CD8-positive, alpha-beta memory T cell (primary cell): ENCODE measurements around the gene ZFAND3. TPM values are rescaled to one million over a fixed set of nuclear protein-coding genes. Genes with fewer than 3 reads are reported as not detected.

Source experiments
- CTCF ChIA-PET: fragments of 350-600 bp; sonication (Branson Sonifier 250); formaldehyde crosslinking; loops from one replicate; lab custom pipeline; 2021; ENCODE audit warnings: antibody characterized with exemption; lab: Charles Lee
- POLR2A ChIA-PET: fragments of 350-600 bp; sonication (Branson Sonifier 250); formaldehyde crosslinking; loops from one replicate; lab custom pipeline; 2021; ENCODE audit warnings: antibody characterized with exemption; lab: Charles Lee
- DNase-seq, 5 donors: peaks; one replicate each; pipeline versions ENCODE4 v3.0.0 to v3.0.0-alpha.2; 2020 to 2022; ENCODE audit warnings: mixed read lengths in 1 of 5
- H3K27ac ChIP-seq: one replicate; pipeline ENCODE4 v1.7.0; 2013; ENCODE audit warnings: low read depth, mild to moderate bottlenecking, low read length, moderate library complexity
- H3K27me3 ChIP-seq: 2 replicates; pipeline ENCODE4 v1.7.0; 2013; ENCODE audit warnings: low read length, mild to moderate bottlenecking; ENCODE audit not compliant: insufficient read depth, poor library complexity, severe bottlenecking
- H3K36me3 ChIP-seq: 2 replicates; pipeline ENCODE4 v1.7.0; 2013; ENCODE audit warnings: mild to moderate bottlenecking, low read length, moderate library complexity; ENCODE audit not compliant: insufficient read depth
- H3K4me1 ChIP-seq: 2 replicates; pipeline ENCODE4 v1.7.0; 2013; ENCODE audit warnings: mild to moderate bottlenecking, low read length, moderate library complexity; ENCODE audit not compliant: insufficient read depth
- H3K4me3 ChIP-seq: 2 replicates; pipeline ENCODE4 v1.7.0; 2013; ENCODE audit warnings: mild to moderate bottlenecking, low read length
- H3K9me3 ChIP-seq: 2 replicates; pipeline ENCODE4 v1.7.0; 2013; ENCODE audit warnings: mild to moderate bottlenecking, low read length
- H3K27ac Mint-ChIP-seq, 8 donors: one replicate each; pipeline ENCODE4 v1.8.0; 2020 to 2021; ENCODE audit warnings: mixed read lengths in 8 of 8, mild to moderate bottlenecking in 6 of 8, inconsistent platforms in 3 of 8, moderate library complexity in 3 of 8
- H3K27me3 Mint-ChIP-seq, 2 donors: one replicate each; pipeline ENCODE4 v1.8.0; 2020 to 2021; ENCODE audit warnings: mixed read lengths in 2 of 2, mild to moderate bottlenecking in 1 of 2, moderate library complexity in 1 of 2
- H3K36me3 Mint-ChIP-seq, 3 donors: one replicate each; pipeline ENCODE4 v1.8.0; 2020 to 2021; ENCODE audit warnings: mixed read lengths in 3 of 3, inconsistent platforms in 1 of 3, mild to moderate bottlenecking in 1 of 3
- H3K4me1 Mint-ChIP-seq, 3 donors: one replicate each; pipeline ENCODE4 v1.8.0; 2020 to 2021; ENCODE audit warnings: mixed read lengths in 3 of 3, inconsistent platforms in 1 of 3, mild to moderate bottlenecking in 1 of 3
- H3K4me3 Mint-ChIP-seq, 7 donors: one replicate each; pipeline ENCODE4 v1.8.0; 2020 to 2021; ENCODE audit warnings: mixed read lengths in 7 of 7, mild to moderate bottlenecking in 6 of 7, moderate library complexity in 4 of 7, inconsistent platforms in 2 of 7
- H3K9me3 Mint-ChIP-seq, 5 donors: one replicate each; pipeline ENCODE4 v1.8.0; 2020 to 2022; ENCODE audit warnings: mixed read lengths in 5 of 5, mild to moderate bottlenecking in 3 of 5, moderate library complexity in 2 of 5, inconsistent platforms in 1 of 5
- polyA plus RNA-seq: library from polyadenylated mRNA; unstranded; fragments of 300-500 nt; fragmentation: Illumina TruSeq; gene quantifications from one replicate; pipeline ENCODE4 v1.2.3, GENCODE V29; 2021
- total RNA-seq, 2 experiments: library from RNA; stranded (reverse); gene quantifications; one replicate each; pipeline ENCODE4 v1.2.3, GENCODE V29; 2021

ZFAND3 gene
- total and polyA plus RNA-seq, 3 experiments from 2014 or later: 5.2 to 29.4 (median 29.1) TPM

DNA sequence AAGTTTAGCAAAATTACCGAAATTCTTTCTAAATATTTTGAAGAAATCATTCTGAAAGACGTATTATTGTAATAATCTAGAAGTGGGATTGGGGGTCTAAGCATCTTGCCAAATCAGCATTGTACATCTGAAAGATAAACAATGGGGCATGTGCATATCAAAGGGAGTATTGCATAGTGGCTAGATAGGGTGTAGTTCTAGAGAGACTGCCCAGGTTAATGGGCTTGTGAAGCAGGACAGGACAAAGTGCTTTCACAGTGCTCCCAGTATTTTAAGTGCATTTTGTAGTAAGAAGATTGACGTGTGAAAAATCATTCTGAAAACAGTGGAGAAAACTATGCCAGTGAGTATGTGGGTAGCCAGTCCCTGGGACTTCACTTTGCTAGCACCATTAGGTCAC lies 236.8 kb downstream of the ZFAND3 start:
- POLR2A ChIA-PET: no interaction called here

DNA sequence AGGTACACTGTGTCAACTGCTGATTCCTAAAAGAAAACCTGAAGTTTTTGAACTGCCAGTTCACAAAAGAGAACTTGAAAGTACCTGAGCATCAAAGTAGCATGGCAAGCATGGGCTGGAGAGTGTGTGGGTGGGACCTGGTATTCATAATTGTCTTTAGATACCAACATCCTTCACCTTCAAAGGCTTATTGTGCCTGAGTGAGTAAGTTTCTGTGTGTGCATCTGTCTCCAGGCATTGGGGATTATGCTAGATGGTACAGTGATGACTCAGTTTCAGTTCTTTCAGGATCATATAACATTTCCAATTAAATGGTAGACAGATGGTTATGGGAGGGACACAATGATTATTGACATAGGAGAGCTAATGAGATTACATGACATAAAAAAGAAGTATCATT lies 238.5 kb downstream of the ZFAND3 start:
- Mint-ChIP-seq H3K4me3 (no peak overlapping the region), H3K27me3 (peaks cover 0 to 1% of the 10 kb centered on the region in 2 donors), H3K4me1 (peaks cover 21 to 38% (median 35%) of the 10 kb centered on the region in 3 donors), H3K36me3 (peaks cover 6 to 20% (median 10%) of the 10 kb centered on the region in 3 donors), H3K9me3 (no peaks in the 10 kb centered on the region), H3K27ac (peak overlapping the region in 3 of 8 donors; percentile 19 to 44 (median 22))
- Histone ChIP-seq H3K36me3 (peaks cover 9% of the 10 kb centered on the region), H3K9me3 (no peaks in the 10 kb centered on the region), H3K4me3 (no peak overlapping the region), H3K27me3 (no peaks in the 10 kb centered on the region), H3K4me1 (no peaks in the 10 kb centered on the region), H3K27ac (no peak overlapping the region)
- DNase-seq: peak in 1 of 5 donors; percentile 18
- ChIA-PET CTCF (no interaction called here), POLR2A (no interaction called here)

More for the DNA sequence above, 236.8 kb downstream of the ZFAND3 start:
- CTCF ChIA-PET: no interaction called here
- Histone ChIP-seq H3K27ac (no peak overlapping the region), H3K27me3 (no peaks in the 10 kb centered on the region), H3K9me3 (no peaks in the 10 kb centered on the region), H3K36me3 (no peaks in the 10 kb centered on the region), H3K4me1 (no peaks in the 10 kb centered on the region), H3K4me3 (no peak overlapping the region)
- Mint-ChIP-seq H3K27ac (peak overlapping the region in 1 of 8 donors; percentile 33), H3K27me3 (peaks cover 0 to 1% of the 10 kb centered on the region in 2 donors), H3K4me3 (no peak overlapping the region), H3K36me3 (peaks cover 0 to 4% (median 3%) of the 10 kb centered on the region in 3 donors), H3K9me3 (no peaks in the 10 kb centered on the region), H3K4me1 (peaks cover 28 to 51% (median 48%) of the 10 kb centered on the region in 3 donors)
- no peak for DNase-seq

DNA sequence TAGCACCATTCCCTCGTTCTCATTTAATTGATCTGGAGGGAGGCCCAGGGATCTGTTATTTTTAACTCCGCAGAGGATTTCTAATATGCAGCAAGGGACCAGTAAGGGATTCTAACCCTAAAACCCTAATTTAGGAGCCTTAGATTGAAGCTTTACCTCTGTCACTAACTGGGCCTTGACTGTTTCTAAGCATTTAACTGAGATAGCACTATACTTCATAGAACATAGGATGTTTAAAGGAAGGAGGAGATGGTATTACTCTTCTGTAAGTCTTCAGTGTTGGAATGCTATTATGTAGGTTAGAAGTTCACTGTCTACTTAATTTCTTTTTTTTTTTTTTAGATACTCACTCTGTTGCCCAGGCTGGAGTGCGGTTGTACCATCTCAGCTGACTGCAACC lies 242.5 kb downstream of the ZFAND3 start:
- no peaks in the 10 kb centered on the region for H3K27me3 ChIP-seq
- peaks cover 15% of the 10 kb centered on the region for H3K36me3 ChIP-seq
- ChIA-PET CTCF (no interaction called here), POLR2A (no interaction called here)
- H3K9me3 Mint-ChIP-seq: no peaks in the 10 kb centered on the region
- peaks cover 19 to 32% (median 31%) of the 10 kb centered on the region in 3 donors for H3K4me1 Mint-ChIP-seq
- peaks cover 16 to 50% (median 22%) of the 10 kb centered on the region in 3 donors for H3K36me3 Mint-ChIP-seq
- no peak for DNase-seq
- no peaks in the 10 kb centered on the region for H3K9me3 ChIP-seq
- H3K27ac ChIP-seq: no peak overlapping the region
- H3K4me3 Mint-ChIP-seq: no peak overlapping the region
- no peak overlapping the region for H3K27ac Mint-ChIP-seq
- no peaks in the 10 kb centered on the region for H3K4me1 ChIP-seq
- H3K4me3 ChIP-seq: no peak overlapping the region
- peaks cover 0 to 1% of the 10 kb centered on the region in 2 donors for H3K27me3 Mint-ChIP-seq

DNA sequence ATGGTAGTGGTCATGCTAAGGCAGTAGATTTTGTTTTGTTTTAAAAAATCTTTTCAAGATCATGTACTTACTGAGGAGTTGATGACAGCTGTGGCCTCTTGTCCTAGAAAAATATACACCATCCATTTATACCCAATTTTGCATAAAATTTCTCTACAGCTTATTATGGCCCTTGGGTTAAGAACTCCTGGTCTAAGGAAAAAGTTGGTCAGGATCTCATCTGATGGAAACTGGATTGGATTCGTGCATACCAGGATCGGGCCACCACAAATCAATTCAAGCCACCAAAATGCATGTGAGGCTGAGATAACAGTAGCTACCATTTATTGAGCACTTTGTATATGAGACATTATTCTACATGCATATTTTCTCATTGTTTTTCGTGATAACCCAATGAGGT lies 244.4 kb downstream of the ZFAND3 start:
- H3K4me3 ChIP-seq: no peak overlapping the region
- CTCF ChIA-PET: no interaction called here
- no peak overlapping the region for H3K27ac ChIP-seq
- H3K36me3 Mint-ChIP-seq: peaks cover 16 to 52% (median 22%) of the 10 kb centered on the region in 3 donors
- H3K4me3 Mint-ChIP-seq: no peak overlapping the region
- H3K4me1 ChIP-seq: no peaks in the 10 kb centered on the region
- H3K4me1 Mint-ChIP-seq: peaks cover 11 to 38% (median 31%) of the 10 kb centered on the region in 3 donors
- no peak overlapping the region for H3K27ac Mint-ChIP-seq
- POLR2A ChIA-PET: no interaction called here
- no peaks in the 10 kb centered on the region for H3K27me3 ChIP-seq
- no peaks in the 10 kb centered on the region for H3K9me3 Mint-ChIP-seq
- DNase-seq: no peak
- H3K36me3 ChIP-seq: peaks cover 15% of the 10 kb centered on the region
- H3K27me3 Mint-ChIP-seq: peaks cover 0 to 1% of the 10 kb centered on the region in 2 donors
- no peaks in the 10 kb centered on the region for H3K9me3 ChIP-seq

DNA sequence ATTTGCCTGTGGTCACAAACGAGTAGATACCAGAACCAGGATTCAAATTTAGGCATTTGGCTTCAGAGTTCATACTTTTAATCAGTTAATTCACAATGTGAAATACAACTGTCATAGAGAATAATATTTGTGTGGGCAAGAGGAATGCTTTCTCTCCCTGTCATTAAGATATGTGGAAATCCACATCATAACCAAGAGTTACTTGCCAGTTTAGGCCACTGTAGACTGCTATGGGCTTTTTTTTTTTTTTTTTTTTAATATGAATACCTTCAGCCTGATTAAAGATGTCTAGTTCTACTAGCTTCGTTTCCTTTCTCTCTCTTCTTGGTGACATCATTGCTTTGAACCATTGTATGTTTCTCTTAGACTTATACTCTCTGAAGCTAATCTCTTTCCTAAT lies 244.9 kb downstream of the ZFAND3 start:
- ChIA-PET CTCF (no interaction called here), POLR2A (interaction anchor here (0.6 kb wide), 1 partner anchor 42 kb away, joined by 5 read pairs; no protein-coding TSS in a partner anchor)
- Histone ChIP-seq H3K27me3 (no peaks in the 10 kb centered on the region), H3K9me3 (no peaks in the 10 kb centered on the region), H3K4me3 (no peak overlapping the region), H3K36me3 (peaks cover 15% of the 10 kb centered on the region), H3K27ac (no peak overlapping the region), H3K4me1 (no peaks in the 10 kb centered on the region)
- Mint-ChIP-seq H3K9me3 (no peaks in the 10 kb centered on the region), H3K27ac (no peak overlapping the region), H3K36me3 (peaks cover 16 to 52% (median 22%) of the 10 kb centered on the region in 3 donors), H3K4me1 (peaks cover 12 to 42% (median 35%) of the 10 kb centered on the region in 3 donors), H3K4me3 (no peak overlapping the region), H3K27me3 (peaks cover 0 to 1% of the 10 kb centered on the region in 2 donors)
- no peak for DNase-seq

DNA sequence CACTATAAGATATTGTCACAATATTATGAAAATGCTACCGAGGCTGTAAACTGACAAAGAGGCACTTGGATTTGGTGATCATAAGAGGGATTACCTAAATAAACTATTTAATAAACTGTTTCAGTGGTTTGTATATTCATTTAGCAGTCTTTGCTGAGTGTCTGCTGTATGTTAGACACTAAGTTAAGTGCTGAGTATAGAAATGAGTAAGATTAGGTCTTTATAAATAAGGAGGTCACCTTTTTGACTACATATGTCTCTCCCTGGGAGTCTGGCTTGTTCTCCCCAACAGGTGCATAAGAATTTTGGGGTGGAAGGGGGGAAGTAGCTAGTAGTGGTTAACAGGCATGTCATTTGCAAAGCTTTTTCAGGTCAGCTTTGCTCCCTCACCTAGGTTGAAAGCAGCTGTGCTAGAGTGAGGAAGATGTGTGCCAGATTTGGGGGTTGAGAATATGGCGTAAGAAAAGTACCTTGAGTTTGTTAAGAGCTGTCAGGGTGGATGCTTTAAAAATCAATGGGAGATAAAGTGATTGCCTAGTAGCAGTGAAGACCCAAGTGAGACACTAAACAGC lies 246.3 kb downstream of the ZFAND3 start:
- H3K4me3 Mint-ChIP-seq: no peak overlapping the region
- no peak overlapping the region for H3K27ac ChIP-seq
- H3K4me3 ChIP-seq: no peak overlapping the region
- no peaks in the 10 kb centered on the region for H3K4me1 ChIP-seq
- no peaks in the 10 kb centered on the region for H3K27me3 Mint-ChIP-seq
- H3K9me3 ChIP-seq: no peaks in the 10 kb centered on the region
- H3K36me3 Mint-ChIP-seq: peaks cover 16 to 52% (median 22%) of the 10 kb centered on the region in 3 donors
- CTCF ChIA-PET: no interaction called here
- no peak overlapping the region for H3K27ac Mint-ChIP-seq
- DNase-seq: no peak
- H3K36me3 ChIP-seq: peaks cover 15% of the 10 kb centered on the region
- H3K9me3 Mint-ChIP-seq: no peaks in the 10 kb centered on the region
- peaks cover 13 to 50% (median 41%) of the 10 kb centered on the region in 3 donors for H3K4me1 Mint-ChIP-seq
- H3K27me3 ChIP-seq: no peaks in the 10 kb centered on the region
- POLR2A ChIA-PET: no interaction called here

DNA sequence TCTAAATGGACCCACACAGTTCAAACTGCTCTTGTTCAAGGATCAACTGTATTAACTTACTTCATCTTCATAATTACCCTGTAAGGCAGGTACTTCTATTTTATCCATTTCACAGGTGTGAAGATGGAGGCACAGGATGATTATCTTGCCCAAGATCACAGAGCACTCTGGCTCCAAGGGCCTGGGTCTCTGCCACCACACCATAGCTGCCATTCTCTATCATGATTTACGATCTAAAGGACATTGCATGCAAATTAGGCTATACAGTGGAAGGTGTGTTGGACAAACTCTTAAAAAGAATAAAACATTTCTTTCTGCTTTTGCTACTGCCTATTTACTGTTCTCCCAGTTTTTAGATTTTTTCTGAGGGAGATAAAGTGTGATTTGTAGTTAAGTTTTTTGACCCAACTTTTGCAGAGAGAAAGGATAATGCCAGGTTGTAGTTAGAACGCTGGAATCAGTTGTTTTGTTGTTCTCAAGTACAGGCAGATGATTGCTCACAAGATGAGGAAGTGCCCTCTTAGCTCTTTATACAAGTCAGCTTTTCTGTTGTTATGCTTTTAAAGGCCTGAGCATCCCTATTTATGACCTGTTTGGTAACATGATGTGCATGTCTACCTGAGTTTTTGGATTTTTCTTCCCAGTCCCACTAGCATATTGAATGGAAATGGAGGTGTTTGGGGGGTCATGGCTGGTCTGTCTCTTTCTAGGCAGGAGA lies 247.9 kb downstream of the ZFAND3 start:
- DNase-seq: no peak
- CTCF ChIA-PET: no interaction called here

More for the DNA sequence above, 247.9 kb downstream of the ZFAND3 start:
- Mint-ChIP-seq H3K9me3 (no peaks in the 10 kb centered on the region), H3K36me3 (peaks cover 16 to 38% (median 18%) of the 10 kb centered on the region in 3 donors), H3K4me1 (peaks cover 12 to 54% (median 41%) of the 10 kb centered on the region in 3 donors), H3K27me3 (no peaks in the 10 kb centered on the region), H3K27ac (peak overlapping the region in 2 of 8 donors; percentile 11 to 65), H3K4me3 (peak overlapping the region in 1 of 7 donors; percentile 34)
- H3K27me3 ChIP-seq: no peaks in the 10 kb centered on the region
- no peak overlapping the region for H3K27ac ChIP-seq
- peaks cover 8% of the 10 kb centered on the region for H3K36me3 ChIP-seq
- H3K4me3 ChIP-seq: no peak overlapping the region
- no peaks in the 10 kb centered on the region for H3K4me1 ChIP-seq
- H3K9me3 ChIP-seq: no peaks in the 10 kb centered on the region
- POLR2A ChIA-PET: no interaction called here
